GM19463 (cell line): ENCODE data around the gene NT5C3B.
A peak's percentile ranks its signal among the peaks of the same experiment; 100 is the strongest.
"Not testable (repeated sequence)": the region's sequence is repeated elsewhere in the genome, so short reads cannot be mapped to it uniquely, and the experiment has no call there.

Experiments used
- ATAC-seq: cut with Tn5 transposase; IDR thresholded peaks from one replicate; pipeline ENCODE4 v1.9.1; 2021; ENCODE audit warnings: mild to moderate bottlenecking, moderate library complexity; ENCODE audit not compliant: unreplicated experiment

The NT5C3B gene

GRCh38 chr17:41835800-41836549 is at the start of gene NT5C3B:
Gene NT5C3B (minus strand): TSS chr17:41836232. CDS start chr17:41836193, 39 bp downstream.
- no peak for ATAC-seq

- ATAC-seq = no peak
Measured at GRCh38 chr17:41885733-41886132, 49.7 kb upstream of the NT5C3B start.

GRCh38 chr17:41882756-41883155 is 46.7 kb upstream of the NT5C3B start:
- ATAC-seq = no peak

DNA sequence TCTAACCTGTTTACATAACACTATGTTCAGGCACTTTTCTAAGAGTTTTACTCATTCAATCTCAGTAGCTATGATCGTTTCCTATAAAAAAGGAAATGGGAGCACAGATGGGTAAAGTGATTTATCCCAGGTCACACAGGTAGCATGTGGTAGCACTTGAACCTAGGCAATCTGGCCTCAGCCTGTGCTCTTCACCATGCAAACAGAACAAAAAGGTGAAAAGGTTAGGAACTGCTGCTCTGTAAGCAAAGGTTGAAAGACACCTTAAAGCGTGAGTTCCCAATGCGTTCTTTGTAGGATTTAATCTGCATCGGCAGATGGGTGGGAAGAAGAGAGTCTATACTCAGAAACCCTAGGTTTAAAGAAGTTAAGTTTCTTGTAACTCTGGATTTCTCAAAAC is 44.1 kb upstream of the NT5C3B start:
- no peak for ATAC-seq

GRCh38 chr17:41874293-41874670 is 38.2 kb upstream of the NT5C3B start:
- ATAC-seq = not testable (repeated sequence)

DNA sequence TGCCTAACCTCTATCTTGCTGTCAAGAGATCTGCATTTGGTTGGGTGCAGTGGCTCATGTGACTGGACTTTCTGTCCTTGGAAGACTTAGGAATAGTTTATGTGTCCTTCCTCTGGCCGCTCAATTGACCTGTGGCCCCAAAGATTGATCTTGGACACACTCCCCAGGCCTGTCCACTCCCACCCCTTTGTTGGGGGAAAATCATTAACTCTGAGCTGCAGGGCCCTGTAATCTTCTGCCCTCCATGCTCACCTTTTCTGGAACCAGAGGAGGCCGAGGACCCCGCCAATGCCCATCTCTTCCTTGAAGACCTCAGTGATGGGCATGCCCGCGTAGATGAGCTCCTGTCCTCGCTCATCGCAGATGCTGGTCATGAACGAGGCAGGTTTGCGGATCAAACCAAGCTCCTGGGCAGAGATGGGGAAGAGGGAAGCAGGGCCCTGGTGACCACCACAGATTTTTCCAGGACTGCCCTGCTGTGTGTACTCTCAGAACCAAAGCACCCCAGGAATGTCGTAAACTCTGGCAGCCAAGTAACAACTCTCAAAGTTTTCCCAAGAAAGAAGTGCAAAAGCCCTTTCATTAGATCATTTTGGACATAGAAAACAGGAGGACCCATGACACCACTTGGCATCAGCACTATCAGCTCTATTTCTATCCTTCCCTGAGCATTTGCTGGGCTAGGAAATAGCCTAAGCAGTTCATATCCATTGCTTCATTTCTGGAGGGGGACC is 37.7 kb upstream of the NT5C3B start:
- no peak for ATAC-seq

GRCh38 chr17:41871789-41872188 is 35.8 kb upstream of the NT5C3B start:
- ATAC-seq = no peak

GRCh38 chr17:41870627-41871026 is 34.6 kb upstream of the NT5C3B start:
- no peak for ATAC-seq

DNA sequence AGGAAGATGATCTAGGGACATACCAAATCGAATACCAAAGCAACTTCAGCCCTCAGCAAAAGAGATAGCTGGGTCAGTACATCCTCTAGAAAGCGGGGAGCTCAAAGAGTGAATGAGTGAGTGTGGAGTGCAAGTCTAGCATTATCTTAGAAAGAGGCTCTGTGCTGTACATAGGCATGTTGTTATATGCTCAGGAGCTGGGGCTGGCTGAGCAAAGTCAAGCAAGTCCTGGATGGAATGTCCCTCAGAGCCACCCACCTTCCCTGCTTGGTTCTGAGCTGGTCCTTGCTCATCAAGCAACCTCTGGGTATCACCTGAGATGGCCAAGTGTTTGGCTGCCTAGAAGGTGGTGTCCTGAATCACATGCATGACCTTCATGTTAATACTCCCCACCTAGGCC is 34.1 kb upstream of the NT5C3B start:
- no peak for ATAC-seq

GRCh38 chr17:41869426-41869825 is 33.4 kb upstream of the NT5C3B start:
- no peak for ATAC-seq

DNA sequence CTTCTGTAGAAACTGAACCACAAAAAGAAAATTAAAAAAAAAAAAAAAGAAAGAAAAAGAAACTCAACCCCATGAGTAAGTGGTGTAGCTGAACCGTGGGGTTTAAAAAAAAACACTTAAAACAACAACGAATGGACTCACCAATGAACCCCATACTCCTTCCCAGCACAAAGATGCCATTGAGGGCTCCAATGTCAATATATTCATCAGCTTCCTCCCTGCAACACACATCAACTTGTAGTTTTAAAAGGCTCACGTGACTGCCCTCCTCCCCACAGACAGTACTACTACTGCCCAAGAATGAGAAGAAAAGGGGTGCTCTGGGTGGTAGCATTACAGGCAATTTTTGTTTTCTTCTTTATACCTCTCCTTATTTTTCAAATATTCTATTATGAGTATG is 32.5 kb upstream of the NT5C3B start:
- no peak for ATAC-seq

DNA sequence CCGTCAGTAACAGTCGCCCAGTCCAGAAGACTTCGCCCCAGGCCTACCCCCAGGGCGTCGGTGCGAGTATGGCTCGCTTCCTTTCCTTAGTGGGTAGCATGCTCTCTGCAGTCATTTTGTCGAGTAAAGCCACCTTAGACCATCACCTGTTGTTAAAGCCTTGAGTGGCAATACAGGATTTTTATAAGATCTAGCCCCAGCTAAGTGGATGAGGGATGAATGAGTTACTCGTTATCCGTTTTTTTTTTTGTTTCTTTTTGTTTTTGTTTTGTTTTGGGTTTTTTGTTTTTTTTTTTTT is 29.5 kb upstream of the NT5C3B start:
- no peak for ATAC-seq

DNA sequence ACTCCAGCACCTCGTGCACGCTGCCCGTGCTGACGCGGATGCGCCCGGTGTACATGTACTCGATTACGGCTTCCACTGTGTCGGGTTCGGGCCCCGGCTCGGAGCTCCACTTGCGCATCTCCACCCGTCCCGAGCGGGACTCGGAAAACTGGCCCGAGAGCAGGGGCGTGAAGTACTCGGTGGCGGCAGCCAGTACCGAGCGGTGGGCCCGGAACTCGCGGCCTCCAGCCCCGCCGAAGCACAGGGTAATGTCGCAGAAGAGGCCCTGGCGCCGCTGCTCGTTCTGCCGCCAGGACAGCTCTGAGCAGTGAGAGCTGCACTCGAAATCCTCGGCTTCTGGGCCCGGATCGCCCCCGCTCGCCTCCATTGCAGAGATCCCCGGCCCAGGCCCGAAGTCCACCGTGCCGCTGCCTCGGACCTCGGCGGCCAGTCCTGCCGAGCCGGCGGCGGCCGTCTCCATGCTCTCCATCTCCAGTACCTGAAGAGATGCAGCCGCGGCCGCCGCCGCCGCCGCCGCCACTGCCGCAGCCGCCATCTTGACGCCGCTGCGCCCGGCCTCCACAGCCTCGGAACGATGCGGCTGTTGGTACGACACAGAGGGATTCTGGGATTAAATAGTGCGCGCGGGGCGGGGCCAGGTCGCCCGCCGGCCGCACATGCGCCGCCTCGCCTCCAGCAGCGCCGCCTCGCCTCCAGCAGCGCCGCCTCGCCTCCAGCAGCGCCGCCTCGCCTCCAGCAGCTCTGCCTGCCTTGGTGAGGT is 29.0 kb upstream of the NT5C3B start, which contains the start of gene KLHL11:
Gene KLHL11, minus strand, starts transcription at position 588 of the 760 bp plus-strand sequence. Its CDS starts 53 bp downstream, at position 535.
- ATAC-seq = peak; percentile 88

DNA sequence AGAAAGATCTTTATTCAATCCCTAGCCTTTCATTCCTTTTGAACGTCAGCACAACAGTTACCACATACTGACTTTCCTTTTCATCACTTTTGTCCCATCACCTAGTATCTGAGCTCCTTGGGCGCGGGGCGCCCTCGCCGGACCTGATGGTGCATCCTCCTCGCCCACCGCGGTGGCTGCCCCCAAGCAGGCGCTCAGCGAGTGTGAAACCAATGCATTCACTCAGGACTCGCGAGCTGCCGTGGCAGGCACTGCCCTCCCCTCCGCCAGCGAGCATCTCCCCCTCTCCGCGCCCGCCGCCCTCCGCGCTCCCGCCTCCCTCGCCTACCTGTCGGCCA is 28.4 kb upstream of the NT5C3B start:
- ATAC-seq = peak; percentile 30

- ATAC-seq = no peak
Measured at GRCh38 chr17:41863074-41863848, 27.2 kb upstream of the NT5C3B start.

DNA sequence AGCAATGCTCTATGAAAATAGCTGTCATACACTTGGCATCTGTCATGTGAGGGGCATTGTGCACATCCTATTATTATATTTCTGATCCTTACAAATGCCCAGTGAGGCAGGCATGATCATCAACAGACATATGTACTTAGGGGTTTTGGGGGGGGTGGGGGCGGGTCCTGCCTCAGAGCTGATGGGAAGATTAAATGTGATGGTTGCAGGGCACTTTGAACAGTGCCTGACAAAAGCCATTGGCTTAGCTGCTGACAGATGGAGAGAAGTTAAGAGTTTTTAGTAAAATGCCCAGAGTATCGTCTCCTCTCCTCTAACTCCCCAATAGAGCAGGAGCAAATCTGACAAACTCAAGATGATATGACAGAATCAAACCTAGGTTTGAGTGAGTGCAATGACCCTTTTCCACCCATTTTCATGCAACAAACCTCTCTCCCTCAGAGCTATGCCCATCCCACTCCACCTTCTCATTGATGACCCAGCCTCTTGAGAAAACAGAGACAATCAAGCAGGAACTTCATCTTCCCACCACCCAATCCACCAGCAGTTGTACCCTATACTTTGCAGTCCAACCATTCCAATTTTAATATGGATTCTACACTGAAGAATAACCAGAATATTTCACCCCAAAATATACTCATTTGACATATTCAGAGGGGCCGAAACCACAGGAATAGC is 24.4 kb upstream of the NT5C3B start:
- no peak for ATAC-seq

- not testable (repeated sequence) for ATAC-seq
Measured at GRCh38 chr17:41851382-41851781, 15.3 kb upstream of the NT5C3B start.

DNA sequence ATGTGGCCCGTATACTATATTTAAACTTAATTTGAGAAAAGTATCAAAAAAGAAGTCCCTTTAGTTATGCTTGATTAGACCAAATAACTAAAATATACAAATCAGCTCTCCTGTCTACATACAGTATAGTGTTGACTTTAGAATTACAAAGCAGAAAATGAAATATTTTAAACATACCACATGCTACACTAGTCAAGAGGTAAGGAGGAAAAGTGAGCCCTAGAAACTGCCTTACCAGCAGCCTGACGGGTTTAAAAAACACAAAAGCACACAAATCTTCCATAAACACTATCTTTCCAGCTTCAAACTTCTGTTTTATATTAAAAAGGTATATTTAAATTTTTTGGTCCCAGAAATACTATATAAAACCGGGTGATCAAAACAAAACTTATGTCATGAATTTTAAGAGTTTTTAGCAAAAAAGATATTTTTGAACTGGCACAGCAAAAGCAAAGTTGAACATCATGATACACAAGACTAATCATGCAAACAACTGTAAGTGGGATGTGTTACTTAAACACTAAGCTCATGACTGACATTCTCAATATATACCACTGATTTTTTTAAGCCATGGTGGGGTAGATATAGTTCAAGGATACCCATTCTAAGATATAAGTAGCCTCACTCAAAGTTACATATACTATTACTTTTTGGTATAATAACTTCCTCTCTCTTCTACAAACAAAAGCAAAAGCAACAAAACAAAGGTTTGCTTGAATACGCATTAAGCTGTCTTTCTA is 13.4 kb upstream of the NT5C3B start:
- no peak for ATAC-seq

DNA sequence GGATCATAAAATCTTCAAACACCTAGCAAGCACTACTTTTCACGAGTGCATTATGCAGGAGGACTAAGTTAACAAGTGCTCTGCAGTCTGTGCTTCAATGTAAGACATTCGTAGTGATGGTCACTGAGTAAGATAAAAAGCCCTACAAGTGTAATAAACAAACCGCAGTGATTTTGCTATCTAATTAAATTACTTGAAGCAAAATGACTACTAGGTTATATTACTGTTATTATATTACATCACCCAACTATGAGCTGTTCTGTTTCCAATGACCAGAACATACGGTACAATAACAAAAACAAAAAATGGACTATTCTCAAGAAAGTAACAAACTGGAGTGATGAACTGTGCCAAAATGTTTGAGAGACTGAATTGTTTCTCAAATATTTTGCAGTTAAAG is 12.8 kb upstream of the NT5C3B start:
- ATAC-seq = no peak

- no peak for ATAC-seq
Measured at GRCh38 chr17:41844971-41845370, 8.9 kb upstream of the NT5C3B start.
